Skeletal muscle tissue (tissue), 4 donors: ENCODE data around the gene STK35. TPM values are rescaled to one million over a fixed set of nuclear protein-coding genes. Genes with fewer than 3 reads are reported as not detected.

Experiments used
- H3K27ac ChIP-seq: one replicate; pipeline ENCODE4 v1.7.0; 2013; ENCODE audit warnings: mild to moderate bottlenecking, low read depth, low read length, inconsistent platforms
- H3K27me3 ChIP-seq, 3 donors: one replicate each; pipeline ENCODE4 v1.7.0; 2013; ENCODE audit warnings: low read length in 3 of 3; ENCODE audit not compliant: control insufficient read depth in 3 of 3, insufficient read depth in 3 of 3
- H3K36me3 ChIP-seq, 3 donors: one replicate each; pipeline ENCODE4 v1.7.0; 2013; ENCODE audit warnings: low read length in 3 of 3; ENCODE audit not compliant: control insufficient read depth in 3 of 3, insufficient read depth in 3 of 3
- H3K4me1 ChIP-seq, 3 donors: one replicate each; pipeline ENCODE4 v1.7.0; 2013; ENCODE audit warnings: low read length in 3 of 3, mild to moderate bottlenecking in 3 of 3; ENCODE audit not compliant: control insufficient read depth in 3 of 3, insufficient read depth in 3 of 3
- H3K4me3 ChIP-seq, 3 donors: one replicate each; pipeline ENCODE4 v1.7.0; 2013; ENCODE audit warnings: low read length in 3 of 3
- H3K9ac ChIP-seq, 3 donors: one replicate each; pipeline ENCODE4 v1.7.0; 2013; ENCODE audit warnings: low read length in 3 of 3, mild to moderate bottlenecking in 3 of 3, moderate library complexity in 2 of 3, low read depth in 1 of 3
- H3K9me3 ChIP-seq, 3 donors: one replicate each; pipeline ENCODE4 v1.7.0; 2013; ENCODE audit warnings: low read length in 3 of 3; ENCODE audit not compliant: control insufficient read depth in 3 of 3
- total RNA-seq: library from RNA; depleted of rRNA; stranded (reverse); fragments of >200 nt; gene quantifications from one replicate; pipeline ENCODE4 v1.2.3, GENCODE V29; 2014
- donor health status: Osteomylitis.

Gene STK35
- total RNA-seq, 1 donor from 2014 or later, result 7.8 TPM

- Histone ChIP-seq H3K9me3 (no peaks in the 10 kb centered on the region), H3K36me3 (peaks cover 11 to 19% (median 14%) of the 10 kb centered on the region in 3 donors), H3K9ac (peak overlapping the region in 1 of 3 donors; percentile 27), H3K27me3 (no peaks in the 10 kb centered on the region), H3K27ac (no peak overlapping the region), H3K4me1 (peaks cover 37 to 57% (median 41%) of the 10 kb centered on the region in 3 donors), H3K4me3 (no peak overlapping the region)
These were observed 14.7 kb downstream of the STK35 start for GRCh38 chr20:2116170-2116940.

- H3K27me3 ChIP-seq, result no peaks in the 10 kb centered on the region
- peaks cover 33 to 54% (median 37%) of the 10 kb centered on the region in 3 donors for H3K4me1 ChIP-seq
- H3K36me3 ChIP-seq, result peaks cover 11 to 19% (median 14%) of the 10 kb centered on the region in 3 donors
These were observed 17.2 kb downstream of the STK35 start for GRCh38 chr20:2118783-2119182.

GRCh38 chr20:2122936-2123335 is 21.3 kb downstream of the STK35 start:
- H3K27me3 ChIP-seq, result no peaks in the 10 kb centered on the region
- no peak overlapping the region for H3K4me3 ChIP-seq
- no peaks in the 10 kb centered on the region for H3K9me3 ChIP-seq
- peaks cover 33 to 49% (median 41%) of the 10 kb centered on the region in 3 donors for H3K4me1 ChIP-seq
- H3K36me3 ChIP-seq, result peaks cover 0 to 8% (median 4%) of the 10 kb centered on the region in 3 donors
- no peak overlapping the region for H3K9ac ChIP-seq
- H3K27ac ChIP-seq, result no peak overlapping the region

More at GRCh38 chr20:2118783-2119182, 17.2 kb downstream of the STK35 start:
- H3K9ac ChIP-seq, result no peak overlapping the region
- H3K9me3 ChIP-seq, result no peaks in the 10 kb centered on the region
- H3K4me3 ChIP-seq, result no peak overlapping the region
- H3K27ac ChIP-seq, result no peak overlapping the region

- Histone ChIP-seq H3K9me3 (no peaks in the 10 kb centered on the region), H3K4me1 (peaks cover 35 to 49% (median 41%) of the 10 kb centered on the region in 3 donors), H3K36me3 (peaks cover 0 to 3% (median 2%) of the 10 kb centered on the region in 3 donors), H3K27me3 (no peaks in the 10 kb centered on the region), H3K4me3 (no peak overlapping the region), H3K27ac (no peak overlapping the region), H3K9ac (no peak overlapping the region)
These were observed 22.1 kb downstream of the STK35 start for GRCh38 chr20:2123720-2124119.

- H3K27me3 ChIP-seq, result no peaks in the 10 kb centered on the region
- no peaks in the 10 kb centered on the region for H3K9me3 ChIP-seq
- no peak overlapping the region for H3K9ac ChIP-seq
- H3K4me3 ChIP-seq, result no peak overlapping the region
- H3K27ac ChIP-seq, result no peak overlapping the region
- H3K4me1 ChIP-seq, result peaks cover 36 to 50% (median 41%) of the 10 kb centered on the region in 3 donors
- peaks cover 0 to 2% (median 0%) of the 10 kb centered on the region in 3 donors for H3K36me3 ChIP-seq
These were observed 23.1 kb downstream of the STK35 start for GRCh38 chr20:2124564-2125213.

GRCh38 chr20:2125474-2126112 is 24.0 kb downstream of the STK35 start:
- Histone ChIP-seq H3K27ac (no peak overlapping the region), H3K9me3 (no peaks in the 10 kb centered on the region), H3K4me3 (peak overlapping the region in 1 of 3 donors; percentile 3), H3K36me3 (no peaks in the 10 kb centered on the region), H3K27me3 (no peaks in the 10 kb centered on the region), H3K9ac (peak overlapping the region in 2 of 3 donors; percentile 12 to 52), H3K4me1 (peaks cover 38 to 45% (median 38%) of the 10 kb centered on the region in 3 donors)

- H3K27ac ChIP-seq, result no peak overlapping the region
- no peak overlapping the region for H3K4me3 ChIP-seq
- H3K27me3 ChIP-seq, result no peaks in the 10 kb centered on the region
- H3K4me1 ChIP-seq, result peaks cover 38 to 48% (median 42%) of the 10 kb centered on the region in 3 donors
- H3K9me3 ChIP-seq, result no peaks in the 10 kb centered on the region
- no peaks in the 10 kb centered on the region for H3K36me3 ChIP-seq
- no peak overlapping the region for H3K9ac ChIP-seq
These were observed 25.6 kb downstream of the STK35 start for GRCh38 chr20:2127238-2127637.

- no peaks in the 10 kb centered on the region for H3K27me3 ChIP-seq
- no peaks in the 10 kb centered on the region for H3K36me3 ChIP-seq
- no peaks in the 10 kb centered on the region for H3K9me3 ChIP-seq
- H3K4me1 ChIP-seq, result peaks cover 46 to 52% (median 51%) of the 10 kb centered on the region in 3 donors
- no peak overlapping the region for H3K27ac ChIP-seq
- H3K9ac ChIP-seq, result no peak overlapping the region
- no peak overlapping the region for H3K4me3 ChIP-seq
These were observed 26.9 kb downstream of the STK35 start for GRCh38 chr20:2128542-2128941.

- no peaks in the 10 kb centered on the region for H3K27me3 ChIP-seq
- no peak overlapping the region for H3K9ac ChIP-seq
- H3K9me3 ChIP-seq, result no peaks in the 10 kb centered on the region
- H3K27ac ChIP-seq, result no peak overlapping the region
- no peak overlapping the region for H3K4me3 ChIP-seq
- no peaks in the 10 kb centered on the region for H3K36me3 ChIP-seq
- peaks cover 38 to 52% (median 51%) of the 10 kb centered on the region in 3 donors for H3K4me1 ChIP-seq
These were observed 28.5 kb downstream of the STK35 start for GRCh38 chr20:2130062-2130591.
